22Rv1 (cell line): ENCODE results near the gene CPXM2.
"Not testable (repeated sequence)": the region's sequence is repeated elsewhere in the genome, so short reads cannot be mapped to it uniquely, and the experiment has no call there.

Experiments
- H3K27ac ChIP-seq: fragments of 450-650 bp; 2 replicates; pipeline ENCODE4 v1.5.1; 2017
- CTCF ChIP-seq: fragments of 450-650 bp; IDR thresholded peaks from 2 replicates; pipeline ENCODE4 v1.5.1; 2017; ENCODE audit warnings: mild to moderate bottlenecking
- ZFX ChIP-seq: fragments of 450-650 bp; IDR thresholded peaks from 2 replicates; pipeline ENCODE4 v1.6.1; 2017; ENCODE audit warnings: antibody characterized with exemption, borderline replicate concordance

The CPXM2 gene

DNA sequence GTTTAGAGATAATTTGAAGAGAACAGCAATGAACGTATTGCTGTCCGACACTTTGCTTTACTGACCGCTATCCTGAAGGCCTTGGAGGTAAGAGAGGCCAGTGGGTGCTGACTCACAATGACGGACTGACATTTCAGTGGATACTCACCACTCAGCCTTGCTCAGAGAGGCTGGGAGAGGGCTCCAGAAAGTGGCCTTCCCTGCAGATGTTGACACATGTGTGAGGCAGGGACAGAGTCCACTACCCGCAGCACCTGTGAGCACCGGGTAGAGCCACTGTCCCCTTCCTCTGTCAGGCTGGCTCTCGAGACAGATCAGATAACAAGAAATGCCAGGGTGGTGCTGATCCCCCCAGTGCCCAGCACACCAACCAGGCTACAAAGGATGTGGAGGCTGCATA lies 150.5 kb downstream of the CPXM2 start:
- no peak for TF ChIP-seq CTCF
- TF ChIP-seq ZFX, result no peak

DNA sequence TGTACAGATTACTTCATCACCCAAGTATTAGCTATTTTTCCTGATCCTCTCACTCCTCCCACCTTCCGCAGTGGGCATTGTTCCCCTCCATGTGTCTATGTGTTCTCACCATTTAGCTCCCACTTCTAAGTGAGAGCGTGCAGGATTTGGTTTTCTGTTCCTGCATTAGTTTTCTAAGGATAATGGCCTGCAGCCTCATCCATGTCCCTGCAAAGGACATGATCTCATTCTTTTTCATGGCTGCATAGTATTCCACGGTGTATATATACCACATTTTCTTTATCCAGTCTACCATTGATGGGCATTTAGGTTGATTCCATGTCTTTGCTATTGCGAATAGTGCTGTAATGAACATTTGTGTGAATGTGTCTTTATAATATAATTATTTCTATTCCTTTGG lies 154.7 kb downstream of the CPXM2 start:
- not testable (repeated sequence) for H3K27ac ChIP-seq

More for the DNA sequence above, 150.5 kb downstream of the CPXM2 start:
- no peak overlapping the region for H3K27ac ChIP-seq

GRCh38 chr10:123729523-123729922 lies 162.1 kb downstream of the CPXM2 start:
- H3K27ac ChIP-seq, result no peak overlapping the region
- no peak for TF ChIP-seq ZFX
- TF ChIP-seq CTCF, result no peak

GRCh38 chr10:123726836-123727235 lies 164.8 kb downstream of the CPXM2 start:
- H3K27ac ChIP-seq, result no peak overlapping the region
- TF ChIP-seq CTCF, result no peak
- TF ChIP-seq ZFX, result no peak

GRCh38 chr10:123726381-123726780 lies 165.2 kb downstream of the CPXM2 start:
- H3K27ac ChIP-seq, result no peak overlapping the region
- TF ChIP-seq ZFX (no peak), CTCF (no peak)

- TF ChIP-seq ZFX (no peak), CTCF (no peak)
Measured at GRCh38 chr10:123724747-123725146, 166.9 kb downstream of the CPXM2 start.

GRCh38 chr10:123722351-123722750 lies 169.3 kb downstream of the CPXM2 start:
- H3K27ac ChIP-seq, result no peak overlapping the region
- TF ChIP-seq CTCF (no peak), ZFX (no peak)

More at GRCh38 chr10:123724747-123725146, 166.9 kb downstream of the CPXM2 start:
- H3K27ac ChIP-seq, result no peak overlapping the region

DNA sequence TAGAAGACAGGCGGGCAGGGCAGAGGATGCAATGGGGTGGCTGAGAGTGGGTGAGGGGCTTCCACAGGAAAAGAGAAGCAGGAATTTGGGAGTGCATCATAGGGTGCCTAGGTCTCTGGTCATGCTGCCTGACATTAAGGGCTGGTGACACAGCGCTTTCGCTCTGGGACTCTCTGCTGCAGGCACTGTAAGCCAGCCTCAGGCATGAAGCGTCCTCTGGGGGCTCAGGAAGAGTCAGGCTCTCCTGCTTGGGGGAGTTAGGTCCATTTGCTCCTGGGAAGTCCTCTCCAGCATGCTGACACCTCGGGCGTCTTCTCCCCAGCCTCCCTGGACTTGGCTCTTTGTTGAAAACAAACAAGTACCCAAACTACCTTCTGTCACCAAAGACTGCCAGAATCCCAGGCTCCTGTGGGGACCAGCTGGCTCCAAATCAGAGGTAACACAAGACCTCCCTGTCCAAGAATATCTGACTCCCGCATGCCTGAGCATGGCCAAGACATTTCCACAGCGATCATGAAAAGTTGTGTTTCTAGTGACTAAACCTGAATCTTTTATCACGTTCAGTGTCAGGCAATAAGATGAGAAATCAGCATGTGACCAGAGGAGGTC lies 170.1 kb downstream of the CPXM2 start:
- H3K27ac ChIP-seq, result no peak overlapping the region
- TF ChIP-seq ZFX (no peak), CTCF (no peak)
